CD14-positive monocyte (primary cell): ENCODE measurements around the gene SRRD. TPM values are rescaled to one million over a fixed set of nuclear protein-coding genes. Genes with fewer than 3 reads are reported as not detected.
A peak's percentile ranks its signal among the peaks of the same experiment; 100 is the strongest.

ENCODE experiments used
- DNase-seq, 3 donors: peaks; one replicate each; pipeline ENCODE4 v3.0.0-alpha.2; 2011 to 2022
- H2AFZ ChIP-seq: 2 replicates; pipeline ENCODE4 v1.6.0; 2012; ENCODE audit warnings: mild to moderate bottlenecking, low read depth, low read length, inconsistent platforms; ENCODE audit not compliant: insufficient read depth, poor library complexity, severe bottlenecking
- H3K27ac ChIP-seq, 2 donors: 1 replicate in 1 of 2; 2 replicates in 1 of 2; pipeline ENCODE4 v1.5.1; 2012 to 2013; ENCODE audit warnings: low read length in 2 of 2, control low read depth in 1 of 2, inconsistent platforms in 1 of 2, low read depth in 1 of 2, mild to moderate bottlenecking in 1 of 2
- H3K27me3 ChIP-seq, 2 donors: one replicate each; pipeline versions ENCODE4 v1.6.0 to v1.6.1; 2011 to 2013; ENCODE audit warnings: low read length in 2 of 2; ENCODE audit not compliant: control insufficient read depth in 2 of 2, insufficient read depth in 2 of 2
- H3K36me3 ChIP-seq, 2 donors: replicated peaks in 1 of 2; 1 replicate in 1 of 2; 2 replicates in 1 of 2; pipeline versions ENCODE4 v1.5.1 to v1.6.1; 2012 to 2013; ENCODE audit warnings: low read length in 2 of 2, control low read depth in 1 of 2, inconsistent platforms in 1 of 2, mild to moderate bottlenecking in 1 of 2; ENCODE audit not compliant: insufficient read depth in 2 of 2, control insufficient read depth in 1 of 2
- H3K4me1 ChIP-seq, 2 donors: 1 replicate in 1 of 2; 2 replicates in 1 of 2; pipeline versions ENCODE4 v1.5.1 to v1.6.1; 2012 to 2013; ENCODE audit warnings: low read length in 2 of 2, control low read depth in 1 of 2, inconsistent platforms in 1 of 2, mild to moderate bottlenecking in 1 of 2, moderate library complexity in 1 of 2; ENCODE audit not compliant: insufficient read depth in 2 of 2, control insufficient read depth in 1 of 2
- H3K4me2 ChIP-seq: replicated peaks from 2 replicates; pipeline ENCODE3; 2012; ENCODE audit warnings: low read length, moderate library complexity, mild to moderate bottlenecking; ENCODE audit not compliant: poor library complexity, severe bottlenecking; ENCODE audit errors: extremely low read depth
- H3K4me3 ChIP-seq, 3 experiments: fragments of 200-600 bp in 1 of 3; sonication (generic) in 1 of 3; replicated peaks in 1 of 3; 1 replicate in 2 of 3; 2 replicates in 1 of 3; pipeline ENCODE4 v1.5.1; 2011 to 2013; ENCODE audit warnings: low read length in 3 of 3, mild to moderate bottlenecking in 3 of 3, control low read depth in 2 of 3, low read depth in 2 of 3, inconsistent platforms in 1 of 3, moderate library complexity in 1 of 3
- H3K79me2 ChIP-seq: 2 replicates; pipeline ENCODE4 v1.6.0; 2012; ENCODE audit warnings: mild to moderate bottlenecking, control low read depth, inconsistent platforms, low read length, moderate library complexity; ENCODE audit not compliant: insufficient read depth
- H3K9ac ChIP-seq: 2 replicates; pipeline ENCODE4 v1.6.0; 2017; ENCODE audit warnings: low read length, mild to moderate bottlenecking; ENCODE audit not compliant: insufficient read depth, poor library complexity, severe bottlenecking
- H3K9me3 ChIP-seq, 2 donors: replicated peaks in 1 of 2; 1 replicate in 1 of 2; 2 replicates in 1 of 2; pipeline versions ENCODE4 v1.5.1 to v1.6.1; 2012 to 2013; ENCODE audit warnings: low read length in 2 of 2, control low read depth in 1 of 2; ENCODE audit not compliant: control insufficient read depth in 1 of 2, insufficient read depth in 1 of 2
- H4K20me1 ChIP-seq: 2 replicates; pipeline ENCODE4 v1.6.0; 2012; ENCODE audit warnings: mild to moderate bottlenecking, low read length, control low read depth, moderate library complexity; ENCODE audit not compliant: insufficient read depth
- H3K27ac Mint-ChIP-seq, 7 donors: one replicate each; pipeline ENCODE4 v1.8.0; 2020; ENCODE audit warnings: mild to moderate bottlenecking in 7 of 7, mixed read lengths in 7 of 7, moderate library complexity in 6 of 7, inconsistent platforms in 2 of 7
- H3K27me3 Mint-ChIP-seq, 3 donors: one replicate each; pipeline ENCODE4 v1.8.0; 2021 to 2022; ENCODE audit warnings: low read depth in 3 of 3, mild to moderate bottlenecking in 3 of 3, mixed read lengths in 3 of 3, moderate library complexity in 3 of 3, inconsistent platforms in 1 of 3
- H3K36me3 Mint-ChIP-seq, 2 donors: one replicate each; pipeline ENCODE4 v1.8.0; 2020; ENCODE audit warnings: mixed read lengths in 2 of 2, inconsistent platforms in 1 of 2, mild to moderate bottlenecking in 1 of 2
- H3K4me1 Mint-ChIP-seq: one replicate; pipeline ENCODE4 v1.8.0; 2020; ENCODE audit warnings: mild to moderate bottlenecking, mixed read lengths
- H3K4me3 Mint-ChIP-seq, 2 donors: one replicate each; pipeline ENCODE4 v1.8.0; 2020; ENCODE audit warnings: mild to moderate bottlenecking in 2 of 2, mixed read lengths in 2 of 2, moderate library complexity in 1 of 2
- H3K9me3 Mint-ChIP-seq, 7 donors: one replicate each; pipeline ENCODE4 v1.8.0; 2020 to 2022; ENCODE audit warnings: mixed read lengths in 7 of 7, mild to moderate bottlenecking in 6 of 7, moderate library complexity in 6 of 7, inconsistent platforms in 2 of 7
- CTCF ChIP-seq: fragments of 200-600 bp; IDR thresholded peaks from one replicate; pipeline ENCODE4 v1.8.0; 2022; ENCODE audit warnings: antibody characterized with exemption, mild to moderate bottlenecking
- WGBS: methylation state at CpG from one replicate; pipeline ENCODE4 v1.1.5; 2013; ENCODE audit warnings: missing lambda C conversion rate; ENCODE audit not compliant: insufficient coverage; 5-methylcytosine and 5-hydroxymethylcytosine counted together
- intact Hi-C, 2 donors: fragments of 100-400 bp; cut with micrococcal nuclease; formaldehyde crosslinking; loops; one replicate each; pipeline versions ENCODE4 v1.15.0 to v1.15.1; 2023
- polyA plus RNA-seq, 3 donors: library from polyadenylated mRNA; depleted of rRNA in 1 of 3; unstranded in 2 of 3; stranded (reverse) in 1 of 3; fragments of 300-500 nt in 2 of 3; fragments of >200 nt in 1 of 3; fragmentation: Illumina TruSeq in 2 of 3; gene quantifications; 1 replicate in 2 of 3; 2 replicates in 1 of 3; pipeline ENCODE4 v1.2.3, GENCODE V29; 2012 to 2021

SRRD gene
- polyA plus RNA-seq, 3 donors = 3.7 to 15.0 (median 10.0) TPM

GRCh38 chr22:26527167-26527566, 43.5 kb downstream of the SRRD start:
- peak overlapping the region in 4 of 7 donors; percentile 30 to 63 (median 56) for H3K27ac Mint-ChIP-seq
- no peak for DNase-seq
- H2AFZ ChIP-seq = no peak overlapping the region

More at GRCh38 chr22:26527167-26527566, 43.5 kb downstream of the SRRD start:
- Histone ChIP-seq H3K27ac (peak overlapping the region in 1 of 2 donors; percentile 11), H3K36me3 (peaks cover 63 to 92% of the 10 kb centered on the region in 2 donors), H3K79me2 (no peaks in the 10 kb centered on the region), H3K9me3 (no peaks in the 10 kb centered on the region), H3K4me3 (no peak overlapping the region), H3K4me2 (no peak overlapping the region), H3K4me1 (peaks cover 11 to 12% of the 10 kb centered on the region in 2 donors), H4K20me1 (no peaks in the 10 kb centered on the region), H3K9ac (no peak overlapping the region), H3K27me3 (no peaks in the 10 kb centered on the region)
- peaks cover 17% of the 10 kb centered on the region for H3K4me1 Mint-ChIP-seq
- no peak for TF ChIP-seq CTCF
- no peak overlapping the region for H3K4me3 Mint-ChIP-seq
- WGBS = 83% methylated on average over 1 of the region's 3 CpGs
- intact Hi-C loops = no loop called here
- peaks cover 0 to 2% (median 0%) of the 10 kb centered on the region in 7 donors for H3K9me3 Mint-ChIP-seq
- H3K27me3 Mint-ChIP-seq = peaks cover 0 to 2% (median under 1%) of the 10 kb centered on the region in 3 donors
- H3K36me3 Mint-ChIP-seq = peaks cover 76 to 90% of the 10 kb centered on the region in 2 donors
